ENCODE measurements around the gene MACROH2A1.
A peak's percentile ranks its signal among the peaks of the same experiment; 100 is the strongest.

MACROH2A1 gene

GRCh38 chr5:135333732-135334515 lies 65.1 kb downstream of the MACROH2A1 start:
- no peak overlapping the region for H3K4me3 ChIP-seq (ENCODE audit: low read depth, low read length)
- DNase-seq (ENCODE audit: low read depth): no peak
- TF ChIP-seq POLR2A (IDR thresholded peaks at IDR 0.05; ENCODE audit: extremely low read depth, insufficient read length) (no peak), MAX (IDR thresholded peaks at IDR 0.05; ENCODE audit: low read depth, low read length) (no peak), MYC (IDR thresholded peaks at IDR 0.05; ENCODE audit: low read depth, low read length) (no peak), CTCF (IDR thresholded peaks at IDR 0.05; ENCODE audit: low read depth, low read length) (no peak)

GRCh38 chr5:135332519-135333150 lies 66.4 kb downstream of the MACROH2A1 start:
- peak; percentile 70 for DNase-seq (ENCODE audit: low read depth)
- no peak for TF ChIP-seq MYC (IDR thresholded peaks at IDR 0.05; ENCODE audit: low read depth, low read length)
- TF ChIP-seq CTCF (IDR thresholded peaks at IDR 0.05; ENCODE audit: low read depth, low read length): peak; percentile 27
- no peak for TF ChIP-seq POLR2A (IDR thresholded peaks at IDR 0.05; ENCODE audit: extremely low read depth, insufficient read length)
- H3K4me3 ChIP-seq (ENCODE audit: low read depth, low read length): no peak overlapping the region

- no peak for TF ChIP-seq MYC (IDR thresholded peaks at IDR 0.05; ENCODE audit: low read depth, low read length)
- no peak for TF ChIP-seq POLR2A (IDR thresholded peaks at IDR 0.05; ENCODE audit: extremely low read depth, insufficient read length)
- TF ChIP-seq CTCF (IDR thresholded peaks at IDR 0.05; ENCODE audit: low read depth, low read length): no peak
- no peak for TF ChIP-seq MAX (IDR thresholded peaks at IDR 0.05; ENCODE audit: low read depth, low read length)
- no peak overlapping the region for H3K4me3 ChIP-seq (ENCODE audit: low read depth, low read length)
- no peak for DNase-seq (ENCODE audit: low read depth)
Observed at GRCh38 chr5:135331612-135332011, 67.4 kb downstream of the MACROH2A1 start.

- TF ChIP-seq POLR2A (IDR thresholded peaks at IDR 0.05; ENCODE audit: extremely low read depth, insufficient read length): no peak
- no peak for TF ChIP-seq MAX (IDR thresholded peaks at IDR 0.05; ENCODE audit: low read depth, low read length)
- no peak for TF ChIP-seq MYC (IDR thresholded peaks at IDR 0.05; ENCODE audit: low read depth, low read length)
- TF ChIP-seq CTCF (IDR thresholded peaks at IDR 0.05; ENCODE audit: low read depth, low read length): no peak
- no peak for DNase-seq (ENCODE audit: low read depth)
- no peak overlapping the region for H3K4me3 ChIP-seq (ENCODE audit: low read depth, low read length)
Observed at GRCh38 chr5:135330798-135331096, 68.3 kb downstream of the MACROH2A1 start.

GRCh38 chr5:135329913-135330797 lies 68.9 kb downstream of the MACROH2A1 start:
- DNase-seq (ENCODE audit: low read depth): no peak
- TF ChIP-seq POLR2A (IDR thresholded peaks at IDR 0.05; ENCODE audit: extremely low read depth, insufficient read length) (no peak), MAX (IDR thresholded peaks at IDR 0.05; ENCODE audit: low read depth, low read length) (no peak), MYC (IDR thresholded peaks at IDR 0.05; ENCODE audit: low read depth, low read length) (no peak), CTCF (IDR thresholded peaks at IDR 0.05; ENCODE audit: low read depth, low read length) (no peak)
- H3K4me3 ChIP-seq (ENCODE audit: low read depth, low read length): no peak overlapping the region

Data from NB4 (cell line).